GM03348 (cell line): ENCODE results near the gene SMG7.
A peak's percentile ranks its signal among the peaks of the same experiment; 100 is the strongest.
"Not testable (repeated sequence)": the region's sequence is repeated elsewhere in the genome, so short reads cannot be mapped to it uniquely, and the experiment has no call there.

Experiments used
- DNase-seq: peaks from one replicate; pipeline ENCODE4 v3.0.0; 2012; ENCODE audit warnings: low spot score

The SMG7 gene, protein sequence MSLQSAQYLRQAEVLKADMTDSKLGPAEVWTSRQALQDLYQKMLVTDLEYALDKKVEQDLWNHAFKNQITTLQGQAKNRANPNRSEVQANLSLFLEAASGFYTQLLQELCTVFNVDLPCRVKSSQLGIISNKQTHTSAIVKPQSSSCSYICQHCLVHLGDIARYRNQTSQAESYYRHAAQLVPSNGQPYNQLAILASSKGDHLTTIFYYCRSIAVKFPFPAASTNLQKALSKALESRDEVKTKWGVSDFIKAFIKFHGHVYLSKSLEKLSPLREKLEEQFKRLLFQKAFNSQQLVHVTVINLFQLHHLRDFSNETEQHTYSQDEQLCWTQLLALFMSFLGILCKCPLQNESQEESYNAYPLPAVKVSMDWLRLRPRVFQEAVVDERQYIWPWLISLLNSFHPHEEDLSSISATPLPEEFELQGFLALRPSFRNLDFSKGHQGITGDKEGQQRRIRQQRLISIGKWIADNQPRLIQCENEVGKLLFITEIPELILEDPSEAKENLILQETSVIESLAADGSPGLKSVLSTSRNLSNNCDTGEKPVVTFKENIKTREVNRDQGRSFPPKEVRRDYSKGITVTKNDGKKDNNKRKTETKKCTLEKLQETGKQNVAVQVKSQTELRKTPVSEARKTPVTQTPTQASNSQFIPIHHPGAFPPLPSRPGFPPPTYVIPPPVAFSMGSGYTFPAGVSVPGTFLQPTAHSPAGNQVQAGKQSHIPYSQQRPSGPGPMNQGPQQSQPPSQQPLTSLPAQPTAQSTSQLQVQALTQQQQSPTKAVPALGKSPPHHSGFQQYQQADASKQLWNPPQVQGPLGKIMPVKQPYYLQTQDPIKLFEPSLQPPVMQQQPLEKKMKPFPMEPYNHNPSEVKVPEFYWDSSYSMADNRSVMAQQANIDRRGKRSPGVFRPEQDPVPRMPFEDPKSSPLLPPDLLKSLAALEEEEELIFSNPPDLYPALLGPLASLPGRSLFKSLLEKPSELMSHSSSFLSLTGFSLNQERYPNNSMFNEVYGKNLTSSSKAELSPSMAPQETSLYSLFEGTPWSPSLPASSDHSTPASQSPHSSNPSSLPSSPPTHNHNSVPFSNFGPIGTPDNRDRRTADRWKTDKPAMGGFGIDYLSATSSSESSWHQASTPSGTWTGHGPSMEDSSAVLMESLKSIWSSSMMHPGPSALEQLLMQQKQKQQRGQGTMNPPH

DNA sequence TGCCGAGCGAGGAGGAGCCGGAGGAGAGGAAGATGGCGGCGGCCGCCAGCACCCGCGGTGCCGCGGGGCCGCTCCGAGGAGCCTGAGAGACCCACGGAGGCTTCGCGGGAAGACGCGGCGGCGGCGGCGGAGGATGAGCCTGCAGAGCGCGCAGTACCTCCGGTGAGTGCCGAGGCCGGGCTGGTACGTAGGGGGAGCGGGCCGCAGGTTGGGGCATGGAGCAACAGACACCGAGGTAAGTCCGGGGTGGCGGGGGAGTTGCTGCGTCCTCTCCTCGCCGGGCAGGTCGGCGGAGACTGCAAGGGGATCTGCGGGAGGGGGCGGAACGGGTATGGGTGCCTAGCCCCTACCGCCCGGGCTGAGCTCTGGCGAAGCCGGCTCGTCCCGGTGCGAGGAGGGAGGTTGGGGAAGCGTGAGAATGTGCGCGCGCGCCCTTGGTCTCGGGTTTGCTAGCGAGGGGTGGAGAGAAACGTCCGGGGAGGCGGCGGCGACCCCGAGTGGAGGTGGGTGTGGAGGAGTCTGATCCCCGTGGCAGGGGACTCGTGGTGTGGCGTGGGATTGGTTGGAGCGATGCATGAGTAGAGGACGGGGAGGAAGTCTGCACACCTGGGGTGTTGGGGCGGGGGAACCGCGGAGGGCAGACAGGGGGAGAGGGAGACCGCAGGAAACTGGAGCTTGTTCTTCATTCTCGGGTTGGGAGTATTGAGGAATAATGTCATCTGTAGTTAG lies at the start of gene SMG7:
Gene SMG7, plus strand, starts transcription at position 12 of the 729 bp plus-strand sequence. Its CDS starts 122 bp downstream, at position 134.
- peak; percentile 58 for DNase-seq

DNA sequence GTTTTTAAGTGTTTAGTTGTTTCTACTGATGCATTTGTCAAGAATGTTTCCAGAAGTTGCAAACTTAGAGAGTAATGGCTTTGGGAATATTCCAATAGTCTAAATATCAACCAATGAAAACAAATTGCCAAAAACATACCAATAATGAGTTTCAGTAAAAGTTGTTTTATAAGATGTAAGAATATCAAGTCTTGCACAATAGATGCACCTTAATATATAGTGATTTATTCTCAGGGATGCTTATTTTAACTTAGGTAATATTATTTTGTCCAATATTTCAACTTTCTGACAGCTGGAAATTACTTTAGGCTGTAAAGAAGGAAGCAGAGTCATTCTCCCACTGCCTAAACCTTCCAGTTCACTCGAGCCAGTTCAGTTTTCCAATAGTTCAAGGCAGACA lies 48.8 kb upstream of the SMG7 start:
- no peak for DNase-seq

DNA sequence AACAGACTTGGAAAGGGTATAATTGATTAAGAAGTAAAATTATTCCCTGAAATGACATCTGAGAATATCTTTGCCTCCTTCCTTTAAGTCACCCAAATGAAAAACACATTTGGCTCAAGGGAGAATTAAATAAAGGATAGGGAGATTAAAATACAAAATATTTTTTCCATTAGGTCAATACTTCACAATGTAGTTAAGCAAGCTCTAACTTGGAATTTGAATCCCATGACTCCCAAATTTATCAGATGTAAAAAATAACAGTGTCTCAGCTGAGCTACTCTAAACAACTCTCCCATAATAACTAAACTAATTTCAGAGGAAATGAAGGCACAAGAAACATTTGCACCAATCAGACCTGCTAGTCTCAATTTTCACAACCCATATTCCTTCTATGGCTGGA lies 47.6 kb upstream of the SMG7 start:
- no peak for DNase-seq

DNA sequence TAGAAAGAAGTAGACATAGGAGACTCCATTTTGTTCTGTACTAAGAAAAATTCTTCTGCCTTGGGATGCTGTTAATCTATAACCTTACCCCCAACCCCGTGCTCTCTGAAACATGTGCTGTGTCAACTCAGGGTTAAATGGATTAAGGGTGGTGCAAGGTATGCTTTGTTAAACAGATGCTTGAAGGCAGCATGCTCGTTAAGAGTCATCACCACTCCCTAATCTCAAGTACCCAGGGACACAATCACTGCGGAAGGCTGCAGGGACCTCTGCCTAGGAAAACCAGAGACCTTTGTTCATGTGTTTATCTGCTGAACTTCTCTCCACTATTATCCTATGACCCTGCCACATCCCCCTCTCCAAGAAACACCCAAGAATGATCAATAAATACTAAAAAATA lies 44.7 kb upstream of the SMG7 start:
- DNase-seq: not testable (repeated sequence)

DNA sequence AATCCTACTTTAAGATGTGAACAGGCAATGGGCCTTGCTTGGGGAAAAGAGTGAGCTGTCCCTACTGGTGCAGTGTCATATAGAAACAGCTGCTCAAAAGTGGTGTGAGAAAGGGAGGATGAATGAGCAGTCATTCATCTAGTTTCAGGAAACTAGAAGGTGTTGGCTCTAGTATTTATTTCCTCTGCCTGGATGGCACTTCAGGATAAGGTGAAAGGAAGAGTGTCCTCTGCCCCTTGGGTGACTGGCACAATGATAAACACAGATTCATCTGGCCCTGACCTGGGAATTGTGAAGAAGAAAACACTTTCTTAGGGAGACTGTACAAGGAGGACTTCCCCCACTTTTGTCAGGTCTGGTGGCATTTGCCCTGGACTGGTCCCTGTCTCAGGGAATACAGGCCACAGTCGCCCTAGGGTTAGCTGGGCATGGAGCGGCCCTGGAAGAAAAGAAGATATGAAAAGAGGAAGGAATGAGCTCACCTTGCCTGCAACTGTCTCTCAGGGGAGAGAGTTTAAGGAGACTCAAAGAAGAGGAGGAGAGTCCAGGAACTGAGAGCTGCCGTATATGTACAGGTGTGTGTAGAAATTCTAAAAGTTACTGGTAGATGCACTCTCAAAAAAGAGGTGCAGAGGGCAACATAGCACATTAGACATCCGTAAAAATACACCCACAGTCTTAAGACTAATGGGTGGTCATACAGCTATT lies 40.3 kb upstream of the SMG7 start:
- DNase-seq: no peak

DNA sequence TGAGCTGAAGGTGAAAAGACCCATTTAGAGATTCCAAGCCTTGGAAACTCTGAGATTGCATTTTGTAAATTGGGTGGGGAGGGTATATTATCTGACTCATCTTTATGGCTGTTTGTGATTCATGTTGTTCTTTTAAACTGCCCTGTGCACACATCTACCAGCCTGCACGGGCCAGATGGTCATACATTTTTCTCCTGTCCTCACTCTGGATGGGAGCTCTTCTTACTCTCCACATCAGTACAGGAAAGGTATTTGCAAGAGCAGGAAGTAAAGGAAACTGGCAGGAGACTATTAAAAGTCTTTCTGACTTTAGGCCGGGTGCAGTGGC lies 39.8 kb upstream of the SMG7 start:
- no peak for DNase-seq

DNA sequence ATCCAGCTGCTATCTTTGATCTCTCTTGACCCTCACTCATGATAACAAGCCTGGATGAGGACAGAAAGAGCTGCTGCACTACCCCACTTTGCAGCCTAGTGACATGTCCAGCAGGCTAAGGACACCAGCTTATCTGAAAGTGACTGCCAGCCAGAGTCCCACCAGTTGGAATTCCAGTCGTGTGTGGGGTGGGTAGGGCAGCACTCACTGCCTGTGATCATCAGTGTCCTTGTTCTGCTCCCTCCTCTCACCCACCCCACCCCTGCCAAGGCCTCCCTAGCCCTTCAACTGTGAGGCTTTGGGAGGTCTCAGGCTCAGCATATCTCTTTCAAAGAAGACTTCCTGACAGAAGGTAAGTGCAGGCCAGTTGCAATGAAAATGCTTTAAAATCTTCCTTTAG lies 38.6 kb upstream of the SMG7 start:
- DNase-seq: no peak

DNA sequence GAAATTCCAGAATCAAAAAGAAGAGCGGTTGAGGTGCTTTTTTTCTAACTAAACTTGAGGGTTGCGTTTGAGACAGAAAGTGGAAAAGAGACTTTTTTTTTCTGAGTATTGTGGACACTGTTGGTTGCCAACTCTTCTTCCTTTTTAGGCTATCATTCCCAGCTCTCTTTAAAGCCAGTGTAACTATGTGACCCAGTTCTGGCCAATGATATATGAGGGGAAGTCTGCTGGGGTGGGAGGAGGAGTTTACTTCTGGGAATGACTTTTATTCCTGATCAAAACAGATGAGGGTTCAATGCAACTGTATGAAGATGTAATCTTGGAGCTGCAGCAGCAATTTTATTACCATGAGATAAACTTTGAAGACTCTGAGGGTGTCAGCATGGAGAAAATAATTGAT lies 36.8 kb upstream of the SMG7 start:
- DNase-seq: no peak

DNA sequence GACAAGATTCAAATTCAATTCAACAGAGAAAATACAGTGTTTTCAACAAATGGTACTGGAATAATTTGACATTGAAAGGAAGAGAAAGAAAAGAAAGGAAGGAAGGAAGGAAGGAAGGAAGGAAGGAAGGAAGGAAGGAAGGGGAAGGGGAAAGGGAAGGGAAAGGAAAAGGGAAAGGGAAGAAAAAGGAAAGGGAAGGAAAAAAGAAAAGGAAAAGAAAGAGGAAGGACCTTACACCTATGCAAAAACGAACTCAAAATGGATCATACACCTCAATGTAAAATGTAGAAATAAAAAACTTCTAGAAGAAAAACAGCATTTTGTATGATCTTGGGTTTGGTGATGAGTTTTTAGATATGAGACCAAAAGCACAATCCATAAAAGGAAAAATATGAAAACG lies 34.2 kb upstream of the SMG7 start:
- DNase-seq: no peak

DNA sequence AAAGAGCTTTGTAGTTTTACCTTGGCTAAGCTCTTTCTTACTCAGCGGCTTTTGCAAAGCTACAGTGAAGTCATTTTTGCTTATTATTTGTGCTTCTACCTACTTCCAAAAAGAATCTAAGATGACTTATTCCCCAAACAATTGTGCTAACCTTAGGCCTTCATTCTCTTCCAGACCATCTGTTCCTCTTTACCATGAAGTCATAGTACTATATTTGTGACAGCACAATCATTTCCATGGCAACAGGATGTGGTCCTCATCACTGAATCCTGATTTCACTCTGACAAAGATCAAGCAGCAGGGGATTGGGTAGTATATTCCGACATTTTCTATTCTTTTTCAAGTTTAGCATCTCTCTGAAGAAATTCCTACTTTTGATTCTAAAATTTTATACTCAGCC lies 29.3 kb upstream of the SMG7 start:
- no peak for DNase-seq

DNA sequence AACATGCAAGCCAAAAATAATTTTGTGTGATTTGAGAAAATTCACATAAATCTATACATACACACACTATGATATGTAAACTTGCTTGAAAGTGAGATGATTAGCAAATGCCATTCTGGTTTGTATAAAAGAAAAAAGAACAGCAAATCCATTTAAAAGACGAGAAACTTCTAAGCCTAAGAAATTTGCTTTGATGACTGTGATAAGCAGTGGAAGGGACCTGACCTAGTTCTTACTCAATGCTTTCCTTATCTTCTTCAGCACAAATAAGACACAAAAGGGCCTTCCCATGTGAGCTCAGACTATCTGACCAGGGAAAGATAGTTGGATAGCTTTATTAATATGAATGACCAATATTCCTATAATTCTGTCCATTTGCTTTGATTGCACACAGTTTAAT lies 28.8 kb upstream of the SMG7 start:
- no peak for DNase-seq

DNA sequence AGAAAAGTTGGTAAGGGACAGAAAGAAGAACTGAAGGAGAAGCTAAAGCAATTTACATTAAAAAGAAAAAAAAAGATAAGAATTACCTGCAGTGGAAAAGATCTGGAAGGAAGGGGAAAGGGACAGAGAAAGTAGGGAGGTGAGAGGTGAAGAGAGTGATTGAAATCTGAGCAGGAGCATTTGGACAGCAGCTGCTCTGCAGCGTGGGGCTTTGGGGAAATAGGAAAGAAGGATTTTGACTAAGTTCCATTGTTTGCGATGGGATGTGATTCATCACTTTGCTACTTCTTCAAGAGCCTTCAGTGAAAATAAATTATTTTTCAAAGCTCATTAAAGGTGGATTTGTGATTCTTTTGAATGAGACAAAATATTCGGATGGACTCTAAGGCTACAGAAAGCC lies 28.1 kb upstream of the SMG7 start:
- DNase-seq: peak; percentile 23

DNA sequence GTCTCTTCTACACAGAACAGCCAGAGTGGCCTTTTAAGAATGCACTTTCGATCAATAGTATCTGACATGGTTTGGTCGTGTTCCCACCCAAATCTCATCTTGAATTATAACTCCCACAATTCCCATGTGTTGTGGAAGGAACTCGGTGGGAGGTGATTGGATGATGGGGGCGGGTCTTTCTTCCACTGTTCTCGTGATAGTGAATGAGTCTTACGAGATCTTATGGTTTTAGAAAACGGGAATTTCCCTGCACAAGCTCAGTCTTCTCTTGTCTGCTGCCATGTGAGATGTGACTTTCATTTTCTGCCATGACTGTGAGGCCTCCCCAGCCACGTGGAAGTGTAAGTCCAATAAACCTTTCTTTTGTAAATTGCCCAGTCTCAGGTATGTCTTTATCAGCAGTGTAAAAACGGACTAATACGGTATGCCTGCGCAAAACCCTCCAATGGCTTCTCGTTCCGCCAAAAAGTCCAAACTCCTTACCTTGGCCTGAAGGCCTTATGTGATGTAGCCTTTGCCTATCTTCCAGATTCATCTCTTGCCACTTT lies 23.0 kb upstream of the SMG7 start:
- no peak for DNase-seq

DNA sequence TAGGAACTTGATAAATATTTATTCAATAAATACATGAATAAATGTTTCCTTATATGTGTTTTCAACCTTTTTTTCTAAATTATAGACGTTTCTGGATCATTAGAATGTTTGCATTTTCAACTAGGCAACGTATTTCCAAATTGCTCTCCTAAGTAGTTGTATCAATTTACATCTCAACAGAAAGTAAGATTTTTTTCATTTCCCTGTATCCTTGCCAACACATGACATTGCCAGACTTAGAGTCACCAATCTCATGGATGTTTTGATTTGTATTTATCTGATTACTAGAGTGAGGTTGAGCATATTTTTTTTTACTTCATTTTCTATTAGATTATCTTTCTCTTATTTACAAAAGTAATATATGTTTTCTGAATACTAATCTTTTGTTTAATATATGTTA lies 22.2 kb upstream of the SMG7 start:
- no peak for DNase-seq

DNA sequence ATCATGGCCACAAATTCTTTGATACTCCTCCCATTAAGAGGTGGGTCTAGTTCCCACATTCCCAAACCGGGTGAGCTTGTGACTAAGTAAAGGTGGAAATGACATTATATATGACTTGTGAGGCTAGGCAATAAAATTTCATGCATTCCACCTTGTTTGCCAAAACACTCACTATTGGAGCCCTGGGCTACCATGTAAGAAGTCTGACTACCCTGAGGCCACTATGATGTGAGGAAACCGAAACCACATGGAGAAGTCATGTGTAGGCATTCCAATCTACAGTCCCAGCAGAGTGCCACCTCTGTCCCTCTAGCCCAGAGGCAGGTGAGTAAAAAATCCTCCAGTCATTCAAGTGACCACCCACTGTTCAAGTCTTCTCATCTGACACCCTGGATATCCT lies 17.9 kb upstream of the SMG7 start:
- no peak for DNase-seq

DNA sequence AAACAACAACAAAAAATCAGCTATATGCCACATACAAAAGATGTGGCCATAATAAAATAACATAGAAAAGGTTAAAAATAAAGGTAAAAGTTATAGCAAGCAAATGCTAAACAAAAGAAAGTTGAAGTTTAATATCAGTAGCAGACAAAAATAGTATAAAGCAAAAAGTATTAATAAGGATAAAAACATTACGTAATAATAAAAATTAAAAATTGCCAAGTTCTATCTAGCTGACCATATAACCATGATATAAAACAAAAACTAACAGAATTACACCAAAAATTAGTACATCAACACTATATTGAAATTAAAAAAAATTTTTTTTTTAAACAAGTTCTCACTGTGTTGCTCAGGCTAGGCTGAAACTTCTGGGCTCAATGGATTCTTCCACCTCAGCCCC lies 15.5 kb upstream of the SMG7 start:
- DNase-seq: no peak

DNA sequence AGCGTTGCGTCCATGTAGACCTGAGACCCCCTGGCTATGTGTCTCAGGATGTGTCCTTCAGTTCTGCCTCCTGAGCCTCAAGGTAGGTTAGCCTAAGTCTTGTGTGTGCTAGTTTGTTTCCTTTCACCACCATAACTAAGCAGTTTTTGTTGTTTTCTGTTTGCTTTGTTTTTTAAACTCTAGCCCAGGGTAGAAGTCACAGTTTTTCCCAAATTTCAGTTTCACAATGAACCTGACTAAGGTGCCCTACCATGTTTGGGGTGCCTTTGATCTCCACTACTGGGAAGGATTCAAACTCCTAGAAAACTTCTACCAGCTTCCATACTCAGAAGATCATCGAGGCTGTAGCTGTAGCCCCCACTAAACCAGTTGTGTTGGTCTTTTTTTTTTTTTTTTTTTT lies 14.8 kb upstream of the SMG7 start:
- no peak for DNase-seq

DNA sequence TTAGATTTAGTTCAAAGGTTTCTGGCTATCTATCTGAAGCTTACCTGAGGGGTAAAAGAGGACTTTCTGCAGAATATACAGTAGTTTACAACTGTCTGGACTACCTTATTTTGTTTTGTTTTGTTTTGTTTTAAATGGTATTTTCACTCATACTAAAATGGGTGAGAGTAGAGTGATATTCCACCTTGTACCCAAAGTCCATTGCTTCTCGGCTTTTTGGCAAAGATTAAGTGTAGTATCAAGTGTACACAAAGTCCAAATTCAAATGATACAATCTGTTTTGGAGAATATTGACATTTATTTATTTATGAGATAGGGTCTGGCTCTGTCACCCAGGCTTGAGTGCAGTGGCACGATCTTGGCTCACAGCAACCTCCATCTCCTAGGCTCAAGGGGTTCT lies 11.7 kb upstream of the SMG7 start:
- no peak for DNase-seq

DNA sequence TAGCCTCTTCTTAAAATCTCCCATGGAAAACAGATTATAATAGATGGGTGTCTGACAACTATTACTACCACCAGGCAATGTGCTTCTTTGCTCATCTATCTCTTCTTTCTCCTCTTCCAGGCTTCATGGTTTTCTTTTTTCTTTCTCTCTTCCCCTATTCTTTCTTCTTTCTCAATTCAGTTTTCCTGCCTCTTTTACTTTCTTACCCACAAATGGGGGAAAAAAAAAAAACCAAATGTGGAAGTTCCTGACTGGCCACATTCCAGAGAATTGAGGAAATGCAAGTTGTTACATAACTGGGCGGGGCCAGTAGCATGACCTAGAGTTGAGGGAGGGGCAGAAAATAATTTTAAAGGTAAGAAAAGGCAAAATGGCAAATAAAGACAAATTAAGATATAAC lies 10.9 kb upstream of the SMG7 start:
- DNase-seq: no peak

DNA sequence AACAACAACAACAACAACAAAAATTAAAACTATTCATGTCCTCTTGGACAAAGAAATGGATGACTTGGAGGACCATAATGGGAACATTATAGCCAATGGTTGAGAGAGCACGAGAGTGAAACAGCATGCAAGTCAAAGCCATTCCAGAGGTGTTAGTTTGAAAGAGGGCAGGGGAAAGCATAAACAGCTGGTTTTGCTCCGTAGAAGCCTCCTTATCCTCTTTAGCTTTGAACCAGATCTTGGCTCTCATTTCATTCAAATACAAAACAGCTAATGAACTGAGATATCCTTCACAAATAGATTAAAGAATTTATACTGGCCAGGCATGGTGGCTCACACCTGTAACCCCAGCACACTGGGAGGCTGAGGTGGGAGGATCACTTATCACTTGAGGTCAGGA lies 8.7 kb upstream of the SMG7 start:
- DNase-seq: no peak

DNA sequence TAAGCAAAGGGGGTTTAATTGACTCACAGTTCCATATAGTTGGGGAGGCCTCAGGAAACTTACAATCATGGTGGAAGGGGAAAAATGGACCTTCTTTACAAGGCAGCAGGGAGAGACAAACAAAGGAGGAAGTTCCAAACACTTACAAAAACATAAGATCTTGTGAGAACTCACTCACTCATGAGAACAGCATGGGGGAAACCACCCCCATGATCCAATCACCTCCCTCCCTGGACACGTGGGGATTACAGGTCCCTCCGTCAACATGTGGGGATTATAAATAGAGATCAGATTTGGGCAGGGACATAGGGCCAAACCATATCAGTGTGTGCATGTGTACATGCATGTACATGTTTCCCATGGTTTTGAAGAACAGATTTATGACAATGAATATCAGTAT lies 5.5 kb upstream of the SMG7 start:
- DNase-seq: no peak
